HG02642 (cell line): ENCODE measurements around the gene CYCS.
"Not testable (repeated sequence)": the region's sequence is repeated elsewhere in the genome, so short reads cannot be mapped to it uniquely, and the experiment has no call there.

ENCODE experiments used
- ATAC-seq: cut with Tn5 transposase; IDR thresholded peaks from one replicate; pipeline ENCODE4 v1.9.1; 2021; ENCODE audit warnings: mild to moderate bottlenecking; ENCODE audit not compliant: unreplicated experiment, poor library complexity

Gene CYCS

DNA sequence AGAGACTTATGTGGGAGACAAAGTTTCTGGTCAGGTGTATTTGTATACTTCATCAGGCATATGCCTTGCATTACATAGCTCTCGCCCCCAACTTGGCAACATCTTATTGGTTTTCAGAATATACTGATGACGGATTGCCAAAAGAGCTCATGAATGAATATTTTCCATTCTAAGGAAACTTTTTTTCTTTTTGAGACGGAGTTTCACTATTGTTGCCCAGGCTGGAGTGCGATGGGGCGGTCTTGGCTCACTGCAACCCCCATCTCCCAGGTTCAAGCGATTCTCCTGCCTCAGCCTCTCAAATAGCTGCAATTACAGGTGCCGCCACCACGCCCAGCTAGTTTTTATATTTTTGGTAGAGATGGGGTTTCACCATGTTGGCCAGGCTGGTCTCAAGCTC lies 6.0 kb downstream of the CYCS start:
- no peak for ATAC-seq

DNA sequence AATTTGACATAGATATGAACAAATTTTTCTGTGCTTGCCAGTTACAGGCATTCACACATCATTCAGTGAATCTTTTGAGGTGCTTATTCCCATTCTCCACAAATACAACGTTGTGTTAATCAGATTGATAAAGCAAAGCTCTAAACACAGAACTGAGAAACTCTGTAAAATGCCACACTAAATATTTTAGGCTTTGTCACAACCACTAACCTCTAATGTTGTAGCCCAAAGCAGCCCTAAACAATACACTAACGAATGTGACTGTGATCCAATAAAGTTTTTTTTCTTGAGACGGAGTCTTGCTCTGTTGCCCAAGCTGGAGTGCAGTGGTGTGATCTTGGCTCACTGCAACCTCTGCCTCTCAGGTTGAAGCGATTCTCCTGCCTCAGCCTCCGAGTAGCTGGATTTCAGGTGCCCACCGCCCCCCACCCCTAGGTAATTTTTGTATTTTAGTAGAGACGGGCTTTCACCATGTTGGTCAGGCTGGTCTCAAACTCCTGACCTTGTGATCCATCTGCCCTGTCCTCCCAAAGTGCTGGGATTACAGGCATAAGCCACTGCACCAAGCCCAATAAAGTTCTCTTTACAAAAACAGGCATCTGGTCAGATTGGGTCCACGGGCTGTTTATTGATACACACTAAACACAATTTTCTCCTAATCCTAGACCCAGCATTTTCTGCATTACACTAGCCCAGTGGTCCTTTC lies 6.9 kb downstream of the CYCS start:
- ATAC-seq, result peak; percentile 21

GRCh38 chr7:25117226-25118047 lies 7.6 kb downstream of the CYCS start:
- ATAC-seq, result peak; percentile 81

- no peak for ATAC-seq
These were observed 8.4 kb downstream of the CYCS start for GRCh38 chr7:25116621-25117020.

DNA sequence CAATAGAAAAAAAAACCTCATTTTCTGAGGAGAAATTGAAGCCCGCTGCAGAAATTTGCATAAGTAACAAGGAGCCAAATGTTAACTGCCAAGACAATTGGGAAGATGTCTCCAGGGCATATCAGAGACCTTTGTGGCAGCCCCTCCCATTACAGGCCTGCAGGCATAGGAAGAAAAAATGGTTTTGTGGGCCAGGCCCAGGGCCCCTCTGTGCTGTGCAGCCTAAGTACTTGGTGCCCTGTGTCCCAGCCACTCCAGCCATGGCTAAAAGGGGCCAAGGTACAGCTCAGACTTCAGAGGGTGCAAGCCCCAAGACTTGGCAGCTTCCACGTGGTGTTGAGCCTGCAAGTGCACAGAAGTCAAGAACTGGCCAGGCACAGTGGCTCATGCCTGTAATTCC lies 14.5 kb downstream of the CYCS start:
- ATAC-seq, result not testable (repeated sequence)

DNA sequence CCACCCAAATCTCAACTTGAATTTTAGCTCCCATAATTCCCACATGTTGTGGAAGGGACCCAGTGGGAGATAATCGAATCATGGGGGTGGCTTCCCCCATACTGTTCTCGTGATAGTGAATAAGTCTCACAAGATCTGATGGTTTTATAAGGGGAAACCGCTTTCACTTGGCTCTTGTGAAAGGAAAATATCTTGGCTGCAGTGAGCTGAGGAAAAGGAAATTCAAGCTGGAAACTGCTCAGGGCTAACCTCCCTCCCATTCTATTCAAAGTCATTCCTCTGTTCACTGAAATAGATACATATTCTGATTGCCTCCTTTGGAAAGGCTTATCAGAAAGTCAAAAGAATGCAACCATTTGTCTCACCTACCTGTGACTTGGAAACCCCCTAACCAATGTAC lies 15.8 kb downstream of the CYCS start:
- no peak for ATAC-seq

DNA sequence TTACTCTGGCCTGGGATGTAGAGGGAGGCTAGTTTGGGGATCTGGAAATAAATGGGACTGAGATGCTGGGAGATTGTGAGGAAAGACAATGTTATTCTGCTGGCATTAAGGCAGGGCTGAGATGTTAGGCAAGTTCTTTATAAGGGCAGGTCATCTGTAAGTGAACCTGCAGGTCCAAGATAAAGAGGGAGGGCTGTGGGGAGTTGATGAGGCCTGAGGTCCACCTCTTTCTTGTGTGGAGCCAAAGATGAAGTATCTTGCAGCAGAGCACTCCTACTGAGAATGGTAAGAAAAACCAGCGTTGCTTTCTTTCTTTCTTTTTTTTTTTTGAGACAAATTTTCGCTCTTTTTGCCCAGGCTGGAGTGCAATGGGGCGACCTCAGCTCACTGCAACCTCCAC lies 19.1 kb downstream of the CYCS start:
- no peak for ATAC-seq

DNA sequence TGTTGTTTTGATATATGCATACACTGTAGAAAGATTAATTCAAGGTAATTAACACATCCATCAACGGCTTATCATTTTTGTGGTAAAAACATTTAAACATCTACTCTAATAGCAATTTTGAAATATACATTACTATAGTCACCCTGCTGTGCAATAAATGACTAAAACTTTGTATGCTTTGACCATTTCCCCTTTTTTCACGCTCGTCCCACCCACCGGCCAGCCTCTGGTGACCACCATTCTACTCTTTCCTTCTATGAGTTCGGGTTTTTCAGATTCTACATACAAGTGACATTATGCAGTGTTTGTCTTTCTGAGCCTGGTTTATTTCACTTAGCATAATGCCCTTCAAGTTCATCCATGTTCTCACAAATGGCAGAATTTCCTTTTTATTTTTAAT lies 21.3 kb downstream of the CYCS start:
- no peak for ATAC-seq

- ATAC-seq, result no peak
These were observed 23.2 kb downstream of the CYCS start for GRCh38 chr7:25101817-25102216.

- peak; percentile 63 for ATAC-seq
These were observed 26.7 kb downstream of the CYCS start for GRCh38 chr7:25098096-25099046.

DNA sequence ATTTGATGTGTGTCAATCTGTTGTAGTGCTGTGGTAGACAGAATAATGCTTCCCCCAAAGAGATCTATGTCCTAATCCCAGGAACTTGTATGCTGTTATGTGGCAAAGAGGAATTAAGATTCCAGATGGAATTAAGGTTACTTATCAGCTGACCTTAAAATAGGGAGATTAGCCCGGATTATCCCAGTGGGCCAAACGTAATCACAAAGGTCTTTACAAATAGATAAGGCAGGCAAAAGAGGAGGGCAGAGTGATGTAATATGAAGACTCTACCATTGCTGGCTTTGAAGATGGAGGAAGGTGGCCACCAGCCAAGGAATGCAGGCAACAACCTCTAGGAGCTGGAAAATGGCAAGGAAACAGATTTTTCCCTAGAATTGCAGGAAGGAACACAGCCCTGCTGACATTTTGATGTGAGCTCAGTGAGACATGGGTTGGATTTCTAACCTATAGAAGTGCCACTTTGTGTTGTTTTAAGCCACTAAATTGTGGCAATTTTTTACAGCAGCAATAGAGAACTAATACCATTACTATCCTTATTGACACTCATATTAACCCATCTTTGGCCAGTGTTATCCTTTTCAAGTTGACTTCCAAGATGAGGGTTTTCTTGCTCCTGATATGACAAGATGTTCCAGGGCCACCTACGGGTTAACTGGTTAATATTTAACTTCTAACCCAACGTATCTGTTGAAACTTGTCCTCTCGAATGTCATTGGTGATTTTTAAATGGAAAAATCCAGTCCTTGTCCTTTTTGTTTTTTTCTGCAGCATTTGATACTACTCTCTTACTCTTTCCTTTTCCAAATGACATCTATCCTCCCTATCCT lies 29.3 kb downstream of the CYCS start:
- no peak for ATAC-seq

GRCh38 chr7:25093268-25093826 lies 31.7 kb downstream of the CYCS start:
- peak; percentile 72 for ATAC-seq

DNA sequence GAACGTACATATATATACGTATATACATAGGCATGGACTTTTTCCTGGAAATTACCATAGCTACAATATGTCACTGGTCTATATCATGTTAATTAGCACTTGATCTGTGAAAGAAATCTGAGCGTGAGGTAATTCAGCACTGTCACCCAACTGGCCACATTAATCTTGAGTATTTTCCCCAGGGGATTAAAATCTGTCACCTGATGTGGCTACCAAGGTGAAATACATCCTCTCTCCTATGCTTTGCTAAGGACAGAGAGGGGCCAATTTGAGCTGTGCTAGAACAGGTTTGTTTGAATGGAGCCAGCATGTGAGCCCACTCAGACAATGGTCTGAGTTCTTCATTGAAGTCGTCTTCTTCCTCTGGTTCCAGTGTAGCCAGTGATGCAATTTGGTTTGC lies 33.3 kb downstream of the CYCS start:
- ATAC-seq, result no peak

DNA sequence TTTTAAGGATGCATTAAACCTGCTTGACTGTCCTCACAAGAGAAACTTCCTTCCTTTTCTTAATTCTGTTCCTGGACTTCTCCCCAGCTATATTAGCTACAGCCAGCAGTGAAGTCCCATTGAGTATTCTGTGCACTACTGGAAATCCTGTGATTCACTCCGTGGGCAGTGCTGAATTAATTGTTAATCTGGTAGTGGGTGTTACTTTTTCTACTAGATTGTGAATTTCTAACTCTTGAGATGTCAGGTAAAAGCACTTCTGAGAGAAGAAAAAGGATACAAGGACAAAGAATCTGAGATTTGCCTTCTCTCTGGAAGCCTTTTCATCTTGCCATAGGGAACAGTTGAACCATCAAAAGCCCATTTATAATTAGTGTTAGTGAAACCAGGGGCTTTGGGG lies 33.9 kb downstream of the CYCS start:
- ATAC-seq, result no peak

GRCh38 chr7:25090374-25090773 lies 34.7 kb downstream of the CYCS start:
- ATAC-seq, result no peak

DNA sequence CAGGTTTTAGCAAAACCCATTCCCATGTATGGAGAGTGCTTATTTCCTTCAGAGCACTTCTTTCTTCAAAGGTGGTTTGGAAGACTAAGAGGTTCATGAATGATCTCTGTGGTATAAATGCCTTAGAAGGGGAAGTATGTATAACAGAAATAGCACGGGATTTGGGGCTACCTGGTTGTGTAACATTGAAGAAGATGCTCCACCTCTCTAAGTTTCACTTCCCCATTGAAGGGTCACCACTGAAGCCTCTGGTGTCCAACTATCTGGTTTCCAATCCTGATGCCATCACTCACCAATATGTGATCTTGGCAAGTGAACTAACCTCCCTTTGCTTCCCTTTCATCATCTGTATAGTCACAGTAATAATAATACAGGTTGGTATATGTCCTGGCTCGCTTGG lies 37.2 kb downstream of the CYCS start:
- ATAC-seq, result peak; percentile 85

GRCh38 chr7:25084821-25085220 lies 40.2 kb downstream of the CYCS start:
- no peak for ATAC-seq

DNA sequence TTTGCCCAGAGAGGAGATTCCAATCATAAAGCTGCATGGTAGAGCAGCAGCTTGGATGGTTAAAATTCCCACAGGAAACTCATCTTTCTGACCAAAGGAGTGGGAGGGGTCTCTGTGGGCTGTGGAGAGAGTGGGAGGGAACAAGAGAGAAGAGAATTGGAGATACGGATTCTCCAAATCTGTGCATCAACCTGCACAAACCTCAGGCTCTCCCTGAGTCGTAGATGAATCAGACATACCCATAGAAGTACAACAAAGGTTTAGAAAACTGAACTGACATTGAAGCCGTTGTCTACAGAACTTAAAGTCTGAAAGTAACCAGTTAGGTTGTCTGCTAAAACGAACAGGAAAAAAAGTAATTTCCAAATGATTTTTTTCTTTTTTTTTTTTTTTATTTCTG lies 41.9 kb downstream of the CYCS start:
- no peak for ATAC-seq

DNA sequence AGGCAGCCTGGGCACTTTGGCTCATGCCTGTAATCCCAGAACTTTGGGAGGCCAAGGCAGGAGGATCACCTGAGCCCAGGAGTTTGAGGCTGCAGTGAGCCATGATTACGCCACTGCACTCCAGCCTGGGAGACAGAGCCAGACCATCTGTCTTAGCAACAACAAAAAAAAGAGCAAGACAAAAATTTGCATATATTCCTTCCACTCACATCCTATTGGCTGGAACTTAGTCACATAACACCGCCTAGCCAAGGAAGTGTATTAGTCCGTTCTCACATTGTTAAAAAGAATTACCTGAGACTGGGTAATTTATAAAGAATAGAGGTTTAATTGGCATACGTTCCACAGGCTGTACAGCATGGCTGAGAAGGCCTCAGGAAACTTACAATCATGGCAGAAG lies 43.0 kb downstream of the CYCS start:
- ATAC-seq, result not testable (repeated sequence)

- ATAC-seq, result no peak
These were observed 48.0 kb downstream of the CYCS start for GRCh38 chr7:25077096-25077495.
